ENCODE measurements around the gene CHRD.

The CHRD gene

GRCh38 chr3:184381261-184382224 is 1.7 kb downstream of the CHRD start:
- DNase-seq (ENCODE audit: low read depth in 1 of 2, low spot score in 1 of 2), result no peak

- DNase-seq (ENCODE audit: low read depth in 1 of 2, low spot score in 1 of 2), result no peak
These were observed 2.6 kb downstream of the CHRD start for GRCh38 chr3:184382326-184383032.

- DNase-seq (ENCODE audit: low read depth in 1 of 2, low spot score in 1 of 2), result no peak
These were observed 3.3 kb downstream of the CHRD start for GRCh38 chr3:184383033-184383740.

GRCh38 chr3:184384342-184384741 is 4.5 kb downstream of the CHRD start:
- no peak for DNase-seq (ENCODE audit: low read depth in 1 of 2, low spot score in 1 of 2)

GRCh38 chr3:184384856-184385422 is 5.1 kb downstream of the CHRD start:
- DNase-seq (ENCODE audit: low read depth in 1 of 2, low spot score in 1 of 2), result no peak

GRCh38 chr3:184386047-184386806 is 6.4 kb downstream of the CHRD start:
- no peak for DNase-seq (ENCODE audit: low read depth in 1 of 2, low spot score in 1 of 2)

- DNase-seq (ENCODE audit: low read depth in 1 of 2, low spot score in 1 of 2), result no peak
These were observed 7.4 kb downstream of the CHRD start for GRCh38 chr3:184387174-184387714.

- no peak for DNase-seq (ENCODE audit: low read depth in 1 of 2, low spot score in 1 of 2)
These were observed 8.5 kb downstream of the CHRD start for GRCh38 chr3:184388164-184388935.

GRCh38 chr3:184388936-184389230 is 9.0 kb downstream of the CHRD start:
- no peak for DNase-seq (ENCODE audit: low read depth in 1 of 2, low spot score in 1 of 2)

- no peak for DNase-seq (ENCODE audit: low read depth in 1 of 2, low spot score in 1 of 2)
These were observed 9.5 kb downstream of the CHRD start for GRCh38 chr3:184389384-184389783.

GRCh38 chr3:184389935-184390528 is 10.2 kb downstream of the CHRD start:
- no peak for DNase-seq (ENCODE audit: low read depth in 1 of 2, low spot score in 1 of 2)

GRCh38 chr3:184391266-184391665 is 11.4 kb downstream of the CHRD start:
- no peak for DNase-seq (ENCODE audit: low read depth in 1 of 2, low spot score in 1 of 2)

- DNase-seq (ENCODE audit: low read depth in 1 of 2, low spot score in 1 of 2), result no peak
These were observed 15.4 kb downstream of the CHRD start for GRCh38 chr3:184395320-184395660.

- no peak for DNase-seq (ENCODE audit: low read depth in 1 of 2, low spot score in 1 of 2)
These were observed 19.6 kb downstream of the CHRD start for GRCh38 chr3:184399410-184399809.

GRCh38 chr3:184405075-184406030 is 25.5 kb downstream of the CHRD start:
- no peak for DNase-seq (ENCODE audit: low read depth in 1 of 2, low spot score in 1 of 2)

- DNase-seq (ENCODE audit: low read depth in 1 of 2, low spot score in 1 of 2), result no peak
These were observed 29.6 kb downstream of the CHRD start for GRCh38 chr3:184409331-184409926.

- no peak for DNase-seq (ENCODE audit: low read depth in 1 of 2, low spot score in 1 of 2)
These were observed 30.2 kb downstream of the CHRD start for GRCh38 chr3:184409946-184410500.

Data from activated CD4-positive, alpha-beta T cell treated with anti-CD3 and anti-CD28 coated beads, Interleukin-2, amount 50 U/mL, for 24 hours (primary cell).